ENCODE data around the gene F11. TPM values are rescaled to one million over a fixed set of nuclear protein-coding genes. Genes with fewer than 3 reads are reported as not detected.

Gene F11
- not detected in 2 replicates for total RNA-seq

GRCh38 chr4:186265683-186266652 lies at the start of gene F11:
Gene F11, plus strand, starts transcription at chr4:186266189. Its CDS starts 948 bp downstream, at chr4:186267137.

DNA sequence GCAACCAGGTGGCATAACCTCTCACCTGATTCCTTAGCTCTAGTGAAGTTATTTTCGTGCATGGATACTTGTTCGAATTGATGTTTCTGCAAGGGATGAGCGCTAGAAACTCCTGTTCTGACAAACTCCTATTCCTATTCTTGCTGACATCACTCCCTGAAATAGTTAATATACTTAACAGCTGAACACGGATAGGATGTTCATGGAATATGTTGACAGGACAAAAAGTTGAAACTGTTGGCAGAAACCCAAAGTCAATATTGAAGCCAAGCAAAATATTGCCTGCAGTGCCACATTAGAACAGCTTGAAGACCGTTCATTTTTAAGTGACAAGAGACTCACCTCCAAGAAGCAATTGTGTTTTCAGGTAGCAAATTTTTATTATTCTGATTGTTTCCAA lies 38.8 kb upstream of the F11 start, which contains the start of gene KLKB1:
Gene KLKB1 (plus strand): TSS at position 287 of the 400 bp plus-strand sequence. CDS start 689 bp downstream, outside the sequence.

Other genes starting within 250 kb of the F11 start
- 8.1 and 9.6 TPM in 2 replicates for gene TLR3, start 197.0 kb upstream of the F11 start, total RNA-seq
- gene FAM149A, start 161.5 kb upstream of the F11 start, total RNA-seq, result 0.47 and 1.1 TPM in 2 replicates
- 4.3 and 4.5 TPM in 2 replicates for gene CYP4V2, start 74.6 kb upstream of the F11 start, total RNA-seq
- not detected in 2 replicates for gene KLKB1, start 38.7 kb upstream of the F11 start, total RNA-seq

Measured in mammary microvascular endothelial cell (primary cell).